Upper lobe of left lung (tissue), 6 donors: Measurements from ENCODE around the gene RABL6. TPM values are rescaled to one million over a fixed set of nuclear protein-coding genes. Genes with fewer than 3 reads are reported as not detected.
A peak's percentile ranks its signal among the peaks of the same experiment; 100 is the strongest.
"Not testable (repeated sequence)": the region's sequence is repeated elsewhere in the genome, so short reads cannot be mapped to it uniquely, and the experiment has no call there.

Experiments
- ATAC-seq, 2 donors: fragments of 200-7000 bp; cut with Tn5 transposase; one replicate each; pipeline ENCODE4 v1.9.1; 2022; ENCODE audit warnings: mild to moderate bottlenecking in 2 of 2, moderate library complexity in 2 of 2; ENCODE audit not compliant: low FRiP score in 2 of 2
- DNase-seq, 2 donors: peaks; one replicate each; pipeline ENCODE4 v3.0.0-alpha.2; 2019 to 2020
- H3K27ac ChIP-seq, 4 donors: fragments of 200-600 bp; sonication (generic); one replicate each; pipeline ENCODE4 v1.5.1; 2016 to 2019
- H3K27me3 ChIP-seq, 4 donors: fragments of 200-600 bp; sonication (generic); one replicate each; pipeline ENCODE4 v1.5.1; 2017 to 2019
- H3K36me3 ChIP-seq, 4 donors: fragments of 200-600 bp; sonication (generic); one replicate each; pipeline ENCODE4 v1.5.1; 2016 to 2019
- H3K4me1 ChIP-seq, 4 donors: fragments of 200-600 bp; sonication (generic); one replicate each; pipeline ENCODE4 v1.5.1; 2018 to 2019
- H3K4me3 ChIP-seq, 4 donors: fragments of 200-600 bp; sonication (generic); one replicate each; pipeline ENCODE4 v1.5.1; 2017 to 2019; ENCODE audit warnings: mild to moderate bottlenecking in 2 of 4, moderate library complexity in 1 of 4
- H3K9me3 ChIP-seq, 4 donors: fragments of 200-600 bp; sonication (generic); one replicate each; pipeline ENCODE4 v1.5.1; 2018 to 2019
- CTCF ChIP-seq, 6 experiments: fragments of 450-650 bp in 4 of 6; fragments of 200-600 bp in 2 of 6; sonication (generic) in 2 of 6; IDR thresholded peaks; one replicate each; pipeline ENCODE4 v1.5.1; 2016 to 2019; ENCODE audit warnings: antibody characterized with exemption in 6 of 6
- EP300 ChIP-seq, 4 donors: sonication (generic); formaldehyde crosslinking; IDR thresholded peaks; one replicate each; pipeline ENCODE4 v1.5.1; 2017; ENCODE audit warnings: antibody characterized with exemption in 4 of 4, control low read depth in 2 of 4
- POLR2A ChIP-seq, 4 donors: fragments of 450-650 bp; IDR thresholded peaks; one replicate each; pipeline ENCODE4 v1.5.1; 2016 to 2017; ENCODE audit warnings: antibody characterized with exemption in 4 of 4, mild to moderate bottlenecking in 2 of 4
- POLR2AphosphoS5 ChIP-seq, 2 donors: sonication (generic); formaldehyde crosslinking; IDR thresholded peaks; one replicate each; pipeline ENCODE4 v1.5.1; 2017; ENCODE audit warnings: antibody characterized with exemption in 2 of 2
- WGBS, 2 donors: methylation state at CpG; one replicate each; pipeline ENCODE4 v1.1.5; 2017 to 2018; 5-methylcytosine and 5-hydroxymethylcytosine counted together
- total RNA-seq, 6 donors: library from RNA; depleted of rRNA in 4 of 6; stranded (reverse); fragments of >200 nt in 4 of 6; gene quantifications; one replicate each; pipeline versions ENCODE4 v1.1.0 to v1.2.1, GENCODE V29; 2016 to 2021
- donor health status: DM: no; HTN: no; CAD: no; lungs with moderate emphysema.
- donor health status: DM: no; HTN: yes; CAD: no; lungs with severe emphysema.

The RABL6 gene
- total RNA-seq, 6 donors from 2014 or later: 47.2 to 128 (median 78.9) TPM

DNA sequence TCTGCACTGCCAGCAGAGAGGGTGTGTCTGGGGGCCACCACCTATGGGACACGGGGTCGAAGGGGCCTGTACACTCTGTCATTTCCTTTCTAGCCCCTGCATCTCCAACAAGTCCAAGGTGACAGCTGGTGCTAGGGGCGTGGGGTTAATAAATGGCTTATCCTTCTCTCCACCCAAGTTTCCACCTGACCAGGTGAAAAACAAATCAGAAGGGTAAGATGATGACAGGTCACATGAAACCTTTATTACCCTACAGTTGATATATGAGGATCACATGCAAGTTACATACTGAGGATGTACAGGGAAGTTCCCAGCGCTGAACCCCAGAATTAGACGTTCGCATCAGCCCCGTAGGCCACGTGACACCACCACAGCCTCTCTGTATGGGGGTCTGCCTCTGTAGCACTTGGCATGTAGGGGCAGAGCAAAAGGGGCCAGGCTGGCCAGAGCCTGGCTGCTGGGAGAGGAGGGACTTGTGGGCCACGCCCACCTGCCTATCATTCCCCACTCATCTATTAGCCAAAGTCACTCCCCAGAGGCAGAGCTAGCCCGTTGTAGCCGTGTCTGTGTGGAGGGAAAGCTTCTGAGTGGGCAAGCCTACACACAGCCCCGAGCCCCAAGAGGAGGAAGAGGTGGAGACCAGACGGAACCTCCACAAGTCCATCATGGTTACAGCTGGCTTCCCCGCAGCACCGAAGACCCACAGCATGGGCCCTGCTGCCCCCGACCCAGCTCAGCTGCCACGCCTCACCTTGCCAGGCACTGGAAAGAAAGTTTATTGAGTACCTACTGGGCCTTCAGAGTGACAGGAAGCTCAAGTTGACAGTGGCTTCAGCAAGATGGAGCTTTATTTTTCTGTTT, 14.4 kb upstream of the RABL6 start:
- Histone ChIP-seq H3K27ac (peak overlapping the region in 2 of 4 donors; percentile 95 to 96), H3K36me3 (peaks cover 0 to 14% (median 6%) of the 10 kb centered on the region in 4 donors), H3K27me3 (no peaks in the 10 kb centered on the region), H3K4me3 (no peak overlapping the region), H3K9me3 (no peaks in the 10 kb centered on the region), H3K4me1 (peaks cover 18 to 28% (median 20%) of the 10 kb centered on the region in 4 donors)
- ATAC-seq (no peak), DNase-seq (no peak)
- WGBS, 2 donors: 80 to 82% methylated on average over 11 to 17 of the region's 17 CpGs
- no peak for TF ChIP-seq EP300 (IDR thresholded peaks at IDR 0.05)
- no peak for TF ChIP-seq POLR2AphosphoS5 (IDR thresholded peaks at IDR 0.05)
- no peak for TF ChIP-seq POLR2A (IDR thresholded peaks at IDR 0.05)
- no peak for TF ChIP-seq CTCF (IDR thresholded peaks at IDR 0.05)

- Histone ChIP-seq H3K4me1 (peaks cover 25 to 30% (median 27%) of the 10 kb centered on the region in 4 donors), H3K27ac (no peak overlapping the region), H3K36me3 (peaks cover 0 to 14% (median 6%) of the 10 kb centered on the region in 4 donors), H3K4me3 (no peak overlapping the region), H3K9me3 (no peaks in the 10 kb centered on the region), H3K27me3 (peaks cover 0 to 7% (median 3%) of the 10 kb centered on the region in 4 donors)
- TF ChIP-seq POLR2AphosphoS5 (IDR thresholded peaks at IDR 0.05) (no peak), CTCF (IDR thresholded peaks at IDR 0.05) (no peak), EP300 (IDR thresholded peaks at IDR 0.05) (no peak), POLR2A (IDR thresholded peaks at IDR 0.05) (no peak)
- DNase-seq (no peak), ATAC-seq (no peak)
- WGBS, 2 donors: 93% methylated on average over 12 to 14 of the region's 14 CpGs
Measured at GRCh38 chr9:136794281-136794999, 13.3 kb upstream of the RABL6 start.

DNA sequence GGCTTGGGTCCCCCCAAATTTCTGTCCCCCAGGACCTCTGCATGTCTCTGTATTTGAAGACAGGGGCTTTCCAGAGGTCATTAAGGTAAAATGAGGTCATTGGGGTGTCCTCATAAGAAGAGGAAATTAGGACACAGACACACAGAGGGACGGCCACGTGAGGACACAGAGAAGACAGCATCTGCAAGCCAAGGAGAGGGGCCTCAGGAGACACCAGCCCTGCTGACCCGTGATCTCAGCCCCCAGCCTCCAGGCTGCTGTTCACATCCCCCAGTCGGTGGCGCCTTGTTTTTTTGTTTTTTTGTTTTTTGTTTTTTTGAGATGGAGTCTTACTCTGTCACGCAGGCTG, 12.8 kb upstream of the RABL6 start:
- no peaks in the 10 kb centered on the region for H3K9me3 ChIP-seq

DNA sequence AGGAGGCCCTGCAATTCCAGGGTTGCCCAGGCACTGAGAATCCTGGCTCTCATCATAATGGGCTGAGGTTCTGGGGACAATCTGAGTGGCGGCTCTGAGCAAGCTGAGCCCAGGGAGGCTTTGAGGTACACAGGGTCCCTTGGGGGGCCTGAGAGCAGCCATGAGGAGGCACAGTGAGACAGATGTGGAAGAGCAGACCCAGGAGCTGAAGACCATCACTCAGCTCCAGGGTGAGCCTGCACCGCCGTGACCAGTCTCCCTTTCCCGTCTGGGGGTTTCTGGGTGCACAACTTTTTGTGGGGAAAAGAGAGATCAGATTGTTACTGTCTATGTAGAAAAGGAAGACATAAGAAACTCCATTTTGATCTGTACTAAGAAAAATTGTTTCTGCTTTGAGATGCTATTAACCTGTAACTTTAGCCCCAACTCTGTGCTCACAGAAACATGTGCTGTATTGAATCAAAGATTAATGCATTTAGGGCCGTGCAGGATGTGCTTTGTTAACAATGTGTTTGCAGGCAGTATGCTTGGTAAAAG, 11.4 kb upstream of the RABL6 start, which contains the start of gene CCDC183:
Gene CCDC183 (plus strand): TSS at position 101 of the 537 bp plus-strand sequence. CDS start 60 bp downstream, at position 161.
- DNase-seq: no peak
- TF ChIP-seq POLR2AphosphoS5 (IDR thresholded peaks at IDR 0.05): no peak
- TF ChIP-seq EP300 (IDR thresholded peaks at IDR 0.05): no peak
- no peak for TF ChIP-seq CTCF (IDR thresholded peaks at IDR 0.05)
- TF ChIP-seq POLR2A (IDR thresholded peaks at IDR 0.05): no peak
- H3K36me3 ChIP-seq: peaks cover 0 to 14% (median 6%) of the 10 kb centered on the region in 4 donors
- H3K4me3 ChIP-seq: no peak within 1 kb of the TSS
- H3K27me3 ChIP-seq: peaks cover 0 to 24% (median 5%) of the 10 kb centered on the region in 4 donors
- H3K27ac ChIP-seq: no peak within 1 kb of the TSS
- no peaks in the 10 kb centered on the region for H3K9me3 ChIP-seq
- no peak for ATAC-seq
- peaks cover 33 to 45% (median 38%) of the 10 kb centered on the region in 4 donors for H3K4me1 ChIP-seq
- WGBS, 2 donors: 43 to 61% methylated on average over 5 of the region's 5 CpGs

More for the DNA sequence above, 12.8 kb upstream of the RABL6 start:
- no peak for DNase-seq
- ATAC-seq: no peak
- Histone ChIP-seq H3K4me3 (no peak overlapping the region), H3K27ac (no peak overlapping the region), H3K36me3 (peaks cover 0 to 14% (median 6%) of the 10 kb centered on the region in 4 donors), H3K4me1 (peaks cover 29 to 36% (median 31%) of the 10 kb centered on the region in 4 donors), H3K27me3 (peaks cover 0 to 13% (median 5%) of the 10 kb centered on the region in 4 donors)
- 57 to 66% methylated on average over 6 of the region's 6 CpGs for WGBS, 2 donors
- no peak for TF ChIP-seq POLR2A (IDR thresholded peaks at IDR 0.05)
- TF ChIP-seq POLR2AphosphoS5 (IDR thresholded peaks at IDR 0.05): no peak
- TF ChIP-seq EP300 (IDR thresholded peaks at IDR 0.05): no peak
- TF ChIP-seq CTCF (IDR thresholded peaks at IDR 0.05): no peak

GRCh38 chr9:136796775-136797347, 10.9 kb upstream of the RABL6 start:
- Histone ChIP-seq H3K36me3 (peaks cover 0 to 14% (median 6%) of the 10 kb centered on the region in 4 donors), H3K27me3 (peaks cover 0 to 24% (median 6%) of the 10 kb centered on the region in 4 donors), H3K4me1 (peaks cover 30 to 41% (median 37%) of the 10 kb centered on the region in 4 donors)
- not testable (repeated sequence) for H3K4me3 ChIP-seq, H3K27ac ChIP-seq, H3K9me3 ChIP-seq, ATAC-seq, DNase-seq
- 18 to 26% methylated on average over 9 to 10 of the region's 10 CpGs for WGBS, 2 donors
